BLaER1 (cell line): Measurements from ENCODE around the gene PDXDC1.
"Not testable (repeated sequence)": the region's sequence is repeated elsewhere in the genome, so short reads cannot be mapped to it uniquely, and the experiment has no call there.

Source experiments
- H3K27ac ChIP-seq: shearing (Covaris generic); formaldehyde crosslinking; 2 replicates; pipeline ENCODE4 v1.8.1; 2022
- H3K27me3 ChIP-seq: shearing (Covaris generic); formaldehyde crosslinking; 2 replicates; pipeline ENCODE4 v1.8.1; 2022
- H3K36me3 ChIP-seq: shearing (Covaris generic); formaldehyde crosslinking; 2 replicates; pipeline ENCODE4 v1.8.1; 2022
- H3K4me1 ChIP-seq: shearing (Covaris generic); formaldehyde crosslinking; 2 replicates; pipeline ENCODE4 v1.8.1; 2022
- H3K4me2 ChIP-seq: shearing (Covaris generic); formaldehyde crosslinking; 2 replicates; pipeline ENCODE4 v1.8.1; 2022
- H3K4me3 ChIP-seq: shearing (Covaris generic); formaldehyde crosslinking; 2 replicates; pipeline ENCODE4 v1.8.1; 2022
- H3K9ac ChIP-seq: shearing (Covaris generic); formaldehyde crosslinking; 2 replicates; pipeline ENCODE4 v1.8.1; 2022
- H3K9me3 ChIP-seq: shearing (Covaris generic); formaldehyde crosslinking; 2 replicates; pipeline ENCODE4 v1.8.1; 2022
- H4K20me1 ChIP-seq: shearing (Covaris generic); formaldehyde crosslinking; 2 replicates; pipeline ENCODE4 v1.8.1; 2022
- Cebpa-rat ChIP-seq: shearing (Covaris generic); IDR thresholded peaks from 2 replicates; pipeline ENCODE4 v1.8.1; 2022

The PDXDC1 gene

GRCh38 chr16:15051387-15051951, 76.6 kb downstream of the PDXDC1 start:
- Histone ChIP-seq H3K9ac (no peak overlapping the region), H3K4me3 (no peak overlapping the region), H3K36me3 (peaks cover 17% of the 10 kb centered on the region), H3K4me1 (peaks cover 31% of the 10 kb centered on the region), H3K27ac (no peak overlapping the region), H3K4me2 (no peak overlapping the region), H3K27me3 (no peaks in the 10 kb centered on the region), H4K20me1 (peaks cover 23% of the 10 kb centered on the region; the same call in 1 of the 2 replicates), H3K9me3 (no peaks in the 10 kb centered on the region)
- TF ChIP-seq Cebpa-rat: no peak

- Histone ChIP-seq H3K4me1 (peaks cover 32% of the 10 kb centered on the region), H3K27me3 (no peaks in the 10 kb centered on the region), H3K4me2 (no peak overlapping the region), H3K4me3 (no peak overlapping the region), H3K36me3 (0 out of 2 replicates have a peak, but pooled peaks cover 4% of the 10 kb centered on the region), H3K27ac (no peak overlapping the region), H3K9ac (no peak overlapping the region), H3K9me3 (no peaks in the 10 kb centered on the region), H4K20me1 (peaks cover 23% of the 10 kb centered on the region; the same call in 1 of the 2 replicates)
- no peak for TF ChIP-seq Cebpa-rat
These were observed 78.1 kb downstream of the PDXDC1 start for GRCh38 chr16:15052747-15053476.

DNA sequence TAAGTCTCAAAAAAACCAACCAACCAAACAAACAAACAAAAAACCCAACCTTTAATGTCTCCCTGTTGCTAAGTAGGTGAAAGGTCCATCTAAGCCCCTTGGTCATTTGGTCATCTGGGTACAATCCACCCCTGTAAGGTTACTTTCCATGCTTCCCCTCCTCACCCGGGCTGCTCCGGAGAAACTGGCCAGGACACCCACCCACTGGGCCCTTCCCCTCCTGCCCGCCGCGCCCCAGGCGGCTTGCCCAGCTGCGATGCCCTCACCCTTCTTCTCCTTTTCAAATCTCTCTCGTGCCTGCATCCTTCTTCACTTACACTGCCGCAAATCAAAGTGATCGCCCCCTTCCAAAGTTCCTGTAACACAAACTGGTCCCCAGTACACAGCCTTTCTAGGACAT, 79.1 kb downstream of the PDXDC1 start:
- Histone ChIP-seq H3K4me3 (no peak overlapping the region), H3K4me2 (peak overlapping the region; percentile 89), H3K27ac (no peak overlapping the region), H3K9me3 (no peaks in the 10 kb centered on the region), H3K4me1 (peaks cover 32% of the 10 kb centered on the region), H3K36me3 (peaks cover 12% of the 10 kb centered on the region), H3K27me3 (no peaks in the 10 kb centered on the region), H4K20me1 (peaks cover 18% of the 10 kb centered on the region; the same call in 1 of the 2 replicates), H3K9ac (peak overlapping the region; percentile 96; the same call in 1 of the 2 replicates)
- TF ChIP-seq Cebpa-rat: no peak

GRCh38 chr16:15054357-15055140, 79.7 kb downstream of the PDXDC1 start:
- peaks cover 18% of the 10 kb centered on the region for H3K36me3 ChIP-seq
- TF ChIP-seq Cebpa-rat: no peak
- peaks cover 30% of the 10 kb centered on the region for H3K4me1 ChIP-seq
- H3K9ac ChIP-seq: peak overlapping the region; percentile 96
- no peaks in the 10 kb centered on the region for H3K27me3 ChIP-seq
- H4K20me1 ChIP-seq: peaks cover 15% of the 10 kb centered on the region; the same call in 1 of the 2 replicates
- no peaks in the 10 kb centered on the region for H3K9me3 ChIP-seq
- peak overlapping the region; percentile 88 for H3K27ac ChIP-seq
- H3K4me2 ChIP-seq: peak overlapping the region; percentile 89
- peak overlapping the region; percentile 95 for H3K4me3 ChIP-seq

DNA sequence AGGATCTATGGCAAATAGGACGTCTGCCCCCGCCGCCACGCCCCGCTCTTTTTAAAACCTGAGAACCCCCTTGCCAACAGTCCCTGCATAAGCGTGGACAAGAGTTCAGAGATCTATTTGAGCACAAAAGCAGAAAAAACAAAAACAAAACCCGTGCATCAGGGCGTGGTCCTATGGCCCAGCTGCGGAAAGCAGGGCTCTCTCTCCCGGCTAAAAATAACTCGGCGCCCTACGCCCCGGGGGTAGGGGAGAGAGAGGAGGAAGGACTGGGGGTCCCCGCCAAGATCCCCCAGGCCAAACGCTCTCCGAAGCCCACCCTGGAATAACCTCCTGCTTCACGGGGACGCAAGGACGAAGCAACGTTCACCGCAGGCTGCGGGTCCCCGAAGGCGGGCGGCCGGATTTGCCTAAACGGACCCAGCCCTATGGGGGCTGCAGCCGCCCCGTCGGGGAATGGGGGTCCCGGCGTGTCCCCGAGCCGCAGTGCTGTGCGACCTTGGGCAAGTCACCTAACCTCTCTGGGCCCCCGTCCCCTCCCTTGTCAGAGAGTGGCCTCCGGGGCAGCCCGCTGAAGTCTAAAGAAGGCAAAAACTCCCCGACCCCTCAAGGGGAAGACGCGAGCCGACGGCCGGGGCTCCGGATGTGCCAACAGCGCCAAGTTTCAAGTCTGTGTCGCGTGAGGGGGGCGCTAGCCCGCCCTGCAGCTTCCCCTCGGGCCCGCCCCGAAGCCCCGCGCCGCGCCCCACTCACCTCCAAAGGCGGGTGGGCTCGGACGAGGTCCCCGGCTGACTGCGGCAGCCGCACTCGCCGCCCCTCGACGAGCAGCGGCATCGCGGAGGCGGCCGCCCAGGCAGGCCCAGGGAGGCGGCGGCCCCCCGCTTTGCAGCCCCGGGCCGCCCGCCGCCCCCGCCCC, 80.6 kb downstream of the PDXDC1 start:
- Histone ChIP-seq H3K4me1 (peaks cover 23% of the 10 kb centered on the region), H3K27me3 (no peaks in the 10 kb centered on the region), H4K20me1 (peaks cover 13% of the 10 kb centered on the region; the same call in 1 of the 2 replicates), H3K4me2 (peak overlapping the region; percentile 89), H3K4me3 (peak overlapping the region; percentile 95), H3K36me3 (peaks cover 24% of the 10 kb centered on the region), H3K27ac (peak overlapping the region; percentile 88), H3K9ac (peak overlapping the region; percentile 96), H3K9me3 (no peaks in the 10 kb centered on the region)
- TF ChIP-seq Cebpa-rat: no peak

DNA sequence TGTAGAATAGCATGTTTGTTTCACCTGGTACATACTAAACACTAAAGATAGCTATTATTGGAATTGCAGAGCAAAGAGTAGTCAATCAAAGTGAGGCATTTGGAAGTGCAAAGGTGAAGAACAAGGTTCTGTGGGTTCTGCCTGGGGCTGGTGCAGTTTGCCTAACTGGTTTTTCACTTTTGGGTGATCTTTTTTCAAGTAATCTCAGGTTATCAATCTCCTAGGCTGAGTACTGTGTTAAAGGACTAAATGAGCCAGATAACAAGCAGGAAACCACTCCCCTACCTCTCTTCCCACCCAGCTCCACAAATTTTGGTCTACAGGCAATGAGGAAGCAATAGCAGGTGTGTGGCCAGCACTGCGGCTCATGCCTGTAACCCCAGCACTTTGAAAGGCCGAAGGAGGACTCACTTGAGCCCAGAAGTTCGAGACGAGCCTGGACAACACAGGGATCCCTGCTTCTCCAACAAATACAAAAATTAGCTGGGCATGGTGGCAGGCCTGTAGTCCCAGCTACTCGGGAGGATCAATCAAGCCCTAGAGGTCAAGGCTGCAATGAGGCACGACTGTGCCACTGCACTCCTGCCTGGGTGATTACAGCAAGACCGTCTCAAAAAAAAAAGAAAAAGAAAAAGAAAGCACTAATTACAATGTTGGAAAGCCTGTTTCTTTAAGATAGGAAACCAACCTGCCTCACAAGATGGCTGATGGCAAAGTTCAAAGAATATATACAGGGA, 83.0 kb downstream of the PDXDC1 start:
- Histone ChIP-seq H3K4me1 (peaks cover 18% of the 10 kb centered on the region), H3K27ac (no peak overlapping the region), H3K36me3 (peaks cover 45% of the 10 kb centered on the region), H3K9me3 (no peaks in the 10 kb centered on the region), H4K20me1 (no peaks in the 10 kb centered on the region), H3K9ac (no peak overlapping the region), H3K4me2 (no peak overlapping the region), H3K27me3 (no peaks in the 10 kb centered on the region), H3K4me3 (no peak overlapping the region)
- TF ChIP-seq Cebpa-rat: no peak

- Histone ChIP-seq H3K36me3 (peaks cover 60% of the 10 kb centered on the region), H3K27me3 (no peaks in the 10 kb centered on the region), H3K9me3 (no peaks in the 10 kb centered on the region), H3K4me1 (peaks cover 15% of the 10 kb centered on the region), H3K27ac (no peak overlapping the region), H4K20me1 (no peaks in the 10 kb centered on the region), H3K9ac (no peak overlapping the region), H3K4me3 (no peak overlapping the region), H3K4me2 (no peak overlapping the region)
- no peak for TF ChIP-seq Cebpa-rat
These were observed 84.5 kb downstream of the PDXDC1 start for GRCh38 chr16:15059324-15059723.

- not testable (repeated sequence) for H3K9ac ChIP-seq, H3K4me1 ChIP-seq, H3K4me3 ChIP-seq, H4K20me1 ChIP-seq, H3K9me3 ChIP-seq, H3K27ac ChIP-seq, H3K4me2 ChIP-seq, H3K27me3 ChIP-seq
- peaks cover 81% of the 10 kb centered on the region for H3K36me3 ChIP-seq
These were observed 87.4 kb downstream of the PDXDC1 start for GRCh38 chr16:15062085-15062810.

- not testable (repeated sequence) for H3K4me2 ChIP-seq, H4K20me1 ChIP-seq, H3K4me1 ChIP-seq, H3K9ac ChIP-seq, H3K27ac ChIP-seq, H3K27me3 ChIP-seq, H3K9me3 ChIP-seq, H3K4me3 ChIP-seq
- H3K36me3 ChIP-seq: peaks cover 81% of the 10 kb centered on the region
These were observed 91.1 kb downstream of the PDXDC1 start for GRCh38 chr16:15065961-15066360.

GRCh38 chr16:15066690-15067089, 91.9 kb downstream of the PDXDC1 start:
- H3K36me3 ChIP-seq: peaks cover 78% of the 10 kb centered on the region

GRCh38 chr16:15071013-15071412, 96.2 kb downstream of the PDXDC1 start:
- peaks cover 31% of the 10 kb centered on the region for H4K20me1 ChIP-seq
- not testable (repeated sequence) for H3K27me3 ChIP-seq, H3K4me1 ChIP-seq, H3K4me2 ChIP-seq, H3K9ac ChIP-seq, H3K27ac ChIP-seq, H3K9me3 ChIP-seq, H3K4me3 ChIP-seq
- peaks cover 75% of the 10 kb centered on the region for H3K36me3 ChIP-seq

More at GRCh38 chr16:15066690-15067089, 91.9 kb downstream of the PDXDC1 start:
- H3K4me1 ChIP-seq, H4K20me1 ChIP-seq, H3K9me3 ChIP-seq, H3K27me3 ChIP-seq, H3K9ac ChIP-seq, H3K27ac ChIP-seq, H3K4me2 ChIP-seq, H3K4me3 ChIP-seq: not testable (repeated sequence)
